Measurements from ENCODE around the gene GAD1. TPM values are rescaled to one million over a fixed set of nuclear protein-coding genes. Genes with fewer than 3 reads are reported as not detected.

Gene GAD1
- total RNA-seq, 2 donors from 2014 or later, result 12.8 to 26.3 TPM

- peak overlapping the region; percentile 16 for H3K9ac ChIP-seq (ENCODE audit: extremely low read depth, low read length, poor library complexity, severe bottlenecking)
- H3K36me3 ChIP-seq (ENCODE audit: control insufficient read depth, insufficient read depth, low read length), result no peaks in the 10 kb centered on the region
- Mint-ChIP-seq H3K36me3 (ENCODE audit: low read depth) (peaks cover 7% of the 10 kb centered on the region), H3K27me3 (ENCODE audit: insufficient read depth) (peaks cover 92% of the 10 kb centered on the region), H3K4me3 (peak overlapping the region; percentile 70), H3K27ac (no peak overlapping the region), H3K9me3 (no peaks in the 10 kb centered on the region), H3K4me1 (peaks cover 39% of the 10 kb centered on the region)
- peak overlapping the region; percentile 89 for H3K27ac ChIP-seq (ENCODE audit: low read depth, low read length)
- 0 to 3% methylated on average over 9 to 60 of the region's 60 CpGs for WGBS, 2 experiments (ENCODE audit: insufficient coverage in 1 of 2, insufficient read length in 1 of 2)
- peaks cover 78% of the 10 kb centered on the region for H3K27me3 ChIP-seq (ENCODE audit: control insufficient read depth, insufficient read depth, low read length, poor library complexity, severe bottlenecking)
- TF ChIP-seq CTCF (conservative IDR thresholded peaks at IDR 0.05), result no peak
- peak; percentile 78 for DNase-seq
- H3K4me3 ChIP-seq (ENCODE audit: low read length), result peak overlapping the region; percentile 91
- H3K4me1 ChIP-seq (ENCODE audit: control insufficient read depth, insufficient read depth, low read length), result peaks cover 4% of the 10 kb centered on the region
- no peaks in the 10 kb centered on the region for H3K9me3 ChIP-seq (ENCODE audit: control insufficient read depth, low read length)
These were observed 1.5 kb downstream of the GAD1 start for GRCh38 chr2:170818036-170818751.

- Mint-ChIP-seq H3K4me3 (peak overlapping the region; percentile 70), H3K9me3 (no peaks in the 10 kb centered on the region), H3K36me3 (ENCODE audit: low read depth) (peaks cover 7% of the 10 kb centered on the region), H3K4me1 (peaks cover 37% of the 10 kb centered on the region), H3K27ac (no peak overlapping the region), H3K27me3 (ENCODE audit: insufficient read depth) (peaks cover 93% of the 10 kb centered on the region)
- Histone ChIP-seq H3K9me3 (ENCODE audit: control insufficient read depth, low read length) (no peaks in the 10 kb centered on the region), H3K4me1 (ENCODE audit: control insufficient read depth, insufficient read depth, low read length) (peaks cover 4% of the 10 kb centered on the region), H3K27me3 (ENCODE audit: control insufficient read depth, insufficient read depth, low read length, poor library complexity, severe bottlenecking) (peaks cover 74% of the 10 kb centered on the region), H3K4me3 (ENCODE audit: low read length) (peak overlapping the region; percentile 91), H3K27ac (ENCODE audit: low read depth, low read length) (no peak overlapping the region), H3K36me3 (ENCODE audit: control insufficient read depth, insufficient read depth, low read length) (no peaks in the 10 kb centered on the region), H3K9ac (ENCODE audit: extremely low read depth, low read length, poor library complexity, severe bottlenecking) (peak overlapping the region; percentile 4)
- TF ChIP-seq CTCF (conservative IDR thresholded peaks at IDR 0.05), result no peak
- peak; percentile 60 for DNase-seq
- 12 to 13% methylated on average over 15 to 29 of the region's 30 CpGs for WGBS, 2 experiments (ENCODE audit: insufficient coverage in 1 of 2, insufficient read length in 1 of 2)
These were observed 2.2 kb downstream of the GAD1 start for GRCh38 chr2:170818752-170819470.

- Mint-ChIP-seq H3K9me3 (no peaks in the 10 kb centered on the region), H3K4me3 (peak overlapping the region; percentile 70), H3K27me3 (ENCODE audit: insufficient read depth) (peaks cover 93% of the 10 kb centered on the region), H3K4me1 (peaks cover 36% of the 10 kb centered on the region), H3K27ac (no peak overlapping the region), H3K36me3 (ENCODE audit: low read depth) (peaks cover 11% of the 10 kb centered on the region)
- Histone ChIP-seq H3K9ac (ENCODE audit: extremely low read depth, low read length, poor library complexity, severe bottlenecking) (no peak overlapping the region), H3K9me3 (ENCODE audit: control insufficient read depth, low read length) (no peaks in the 10 kb centered on the region), H3K36me3 (ENCODE audit: control insufficient read depth, insufficient read depth, low read length) (no peaks in the 10 kb centered on the region), H3K27me3 (ENCODE audit: control insufficient read depth, insufficient read depth, low read length, poor library complexity, severe bottlenecking) (peaks cover 72% of the 10 kb centered on the region), H3K27ac (ENCODE audit: low read depth, low read length) (no peak overlapping the region), H3K4me1 (ENCODE audit: control insufficient read depth, insufficient read depth, low read length) (peaks cover 4% of the 10 kb centered on the region), H3K4me3 (ENCODE audit: low read length) (no peak overlapping the region)
- TF ChIP-seq CTCF (conservative IDR thresholded peaks at IDR 0.05), result peak; percentile 41
- peak; percentile 84 for DNase-seq
- WGBS, 2 experiments (ENCODE audit: insufficient coverage in 1 of 2, insufficient read length in 1 of 2), result 75 to 82% methylated on average over 27 to 45 of the region's 45 CpGs
These were observed 3.3 kb downstream of the GAD1 start for GRCh38 chr2:170819680-170820664.

All from endodermal cell (in vitro differentiated cells).